Smooth muscle cell (in vitro differentiated cells): ENCODE measurements around the gene CHAT. TPM values are rescaled to one million over a fixed set of nuclear protein-coding genes. Genes with fewer than 3 reads are reported as not detected.
A peak's percentile ranks its signal among the peaks of the same experiment; 100 is the strongest.

Source experiments
- DNase-seq: peaks from one replicate; lab custom pipeline; 2025; ENCODE audit not compliant: unreplicated experiment; lab: John Stamatoyannopoulos, UW
- H2AFZ ChIP-seq: fragments of 200-600 bp; sonication (generic); 2 replicates; pipeline ENCODE4 v1.6.0; 2016; ENCODE audit warnings: antibody characterized with exemption, low read depth, mild to moderate bottlenecking
- H3F3A ChIP-seq: fragments of 200-600 bp; sonication (generic); 2 replicates; pipeline ENCODE4 v1.6.0; 2017; ENCODE audit warnings: antibody characterized with exemption, low read depth
- H3K27ac ChIP-seq: fragments of 200-600 bp; sonication (generic); 2 replicates; pipeline ENCODE4 v1.5.1; 2016; ENCODE audit warnings: low read depth, mild to moderate bottlenecking
- H3K27me3 ChIP-seq: fragments of 200-600 bp; sonication (generic); 2 replicates; pipeline ENCODE4 v1.6.1; 2016; ENCODE audit warnings: low read depth, mild to moderate bottlenecking
- H3K36me3 ChIP-seq: fragments of 200-600 bp; sonication (generic); 2 replicates; pipeline ENCODE4 v1.5.1; 2016; ENCODE audit warnings: low read depth
- H3K4me1 ChIP-seq: fragments of 200-600 bp; sonication (generic); 2 replicates; pipeline ENCODE4 v1.5.1; 2016; ENCODE audit warnings: low read depth
- H3K4me2 ChIP-seq: fragments of 200-600 bp; sonication (generic); 2 replicates; pipeline ENCODE4 v1.6.0; 2016; ENCODE audit warnings: mild to moderate bottlenecking
- H3K4me3 ChIP-seq: fragments of 200-600 bp; sonication (generic); 2 replicates; pipeline ENCODE4 v1.5.1; 2016; ENCODE audit warnings: mild to moderate bottlenecking
- H3K79me2 ChIP-seq: fragments of 200-600 bp; sonication (generic); 2 replicates; pipeline ENCODE4 v1.6.0; 2016; ENCODE audit warnings: low read depth, mild to moderate bottlenecking
- H3K9ac ChIP-seq: fragments of 200-600 bp; sonication (generic); 2 replicates; pipeline ENCODE4 v1.6.0; 2016; ENCODE audit warnings: low read depth
- H3K9me3 ChIP-seq: fragments of 200-600 bp; sonication (generic); replicated peaks from 2 replicates; pipeline ENCODE4 v1.5.1; 2016; ENCODE audit warnings: low read depth
- H4K20me1 ChIP-seq: fragments of 200-600 bp; sonication (generic); 2 replicates; pipeline ENCODE4 v1.6.0; 2016; ENCODE audit warnings: low read depth
- WGBS: methylation state at CpG from one replicate; pipeline ENCODE4 v1.1.7; 2016; ENCODE audit warnings: low lambda C conversion rate; 5-methylcytosine and 5-hydroxymethylcytosine counted together
- polyA plus RNA-seq: library from polyadenylated mRNA; unstranded; fragments of >200 nt; fragmentation: Nextera tagmentation; extraction: Ambion mirVana; gene quantifications from 2 replicates; pipeline ENCODE4 v1.2.1, GENCODE V29; 2016
- total RNA-seq: library from RNA; depleted of rRNA; stranded (reverse); fragments of >200 nt; gene quantifications from 2 replicates; pipeline ENCODE4 v1.2.3, GENCODE V29; 2014
- TF ChIP-seq, protein P1 (sequence below): fragments of 200-600 bp; sonication (generic); IDR thresholded peaks from 2 replicates; pipeline ENCODE4 v1.5.1; 2017; ENCODE audit warnings: borderline replicate concordance, mild to moderate bottlenecking, antibody characterized with exemption; ENCODE audit not compliant: insufficient read depth, poor library complexity, severe bottlenecking

CHAT gene
- total and polyA plus RNA-seq, 2 experiments from 2014 or later: not detected

DNA sequence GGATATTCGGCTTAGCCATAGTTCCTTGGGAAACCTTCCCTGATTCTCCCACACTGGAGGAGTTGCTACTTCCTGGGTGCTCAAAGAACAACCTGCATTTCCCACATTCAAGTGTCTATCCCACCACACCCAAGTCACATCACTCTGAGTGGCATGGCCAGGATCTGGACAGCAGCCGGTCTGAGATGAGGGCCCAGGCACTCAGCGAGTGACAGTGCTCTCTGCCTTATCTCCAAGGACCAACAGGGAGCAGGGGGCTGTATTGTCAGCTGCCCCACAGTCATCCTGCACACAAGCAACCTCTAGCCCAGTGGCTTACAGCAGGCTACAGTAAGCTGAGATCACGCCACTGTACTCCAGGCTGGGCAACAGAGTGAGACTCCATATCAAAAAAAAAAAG, 19.8 kb upstream of the CHAT start:
- H2AFZ ChIP-seq: no peak overlapping the region
- H3K79me2 ChIP-seq: no peaks in the 10 kb centered on the region
- DNase-seq: no peak
- WGBS: 75% methylated on average over 4 of the region's 4 CpGs
- TF ChIP-seq, protein P1, sequence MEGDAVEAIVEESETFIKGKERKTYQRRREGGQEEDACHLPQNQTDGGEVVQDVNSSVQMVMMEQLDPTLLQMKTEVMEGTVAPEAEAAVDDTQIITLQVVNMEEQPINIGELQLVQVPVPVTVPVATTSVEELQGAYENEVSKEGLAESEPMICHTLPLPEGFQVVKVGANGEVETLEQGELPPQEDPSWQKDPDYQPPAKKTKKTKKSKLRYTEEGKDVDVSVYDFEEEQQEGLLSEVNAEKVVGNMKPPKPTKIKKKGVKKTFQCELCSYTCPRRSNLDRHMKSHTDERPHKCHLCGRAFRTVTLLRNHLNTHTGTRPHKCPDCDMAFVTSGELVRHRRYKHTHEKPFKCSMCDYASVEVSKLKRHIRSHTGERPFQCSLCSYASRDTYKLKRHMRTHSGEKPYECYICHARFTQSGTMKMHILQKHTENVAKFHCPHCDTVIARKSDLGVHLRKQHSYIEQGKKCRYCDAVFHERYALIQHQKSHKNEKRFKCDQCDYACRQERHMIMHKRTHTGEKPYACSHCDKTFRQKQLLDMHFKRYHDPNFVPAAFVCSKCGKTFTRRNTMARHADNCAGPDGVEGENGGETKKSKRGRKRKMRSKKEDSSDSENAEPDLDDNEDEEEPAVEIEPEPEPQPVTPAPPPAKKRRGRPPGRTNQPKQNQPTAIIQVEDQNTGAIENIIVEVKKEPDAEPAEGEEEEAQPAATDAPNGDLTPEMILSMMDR: no peak
- no peaks in the 10 kb centered on the region for H3K9me3 ChIP-seq
- no peaks in the 10 kb centered on the region for H3K27me3 ChIP-seq
- no peaks in the 10 kb centered on the region for H3K36me3 ChIP-seq
- H3K9ac ChIP-seq: no peak overlapping the region
- no peaks in the 10 kb centered on the region for H3K4me1 ChIP-seq
- no peak overlapping the region for H3K27ac ChIP-seq
- H4K20me1 ChIP-seq: no peaks in the 10 kb centered on the region
- no peak overlapping the region for H3K4me3 ChIP-seq
- no peak overlapping the region for H3K4me2 ChIP-seq
- H3F3A ChIP-seq: no peaks in the 10 kb centered on the region

DNA sequence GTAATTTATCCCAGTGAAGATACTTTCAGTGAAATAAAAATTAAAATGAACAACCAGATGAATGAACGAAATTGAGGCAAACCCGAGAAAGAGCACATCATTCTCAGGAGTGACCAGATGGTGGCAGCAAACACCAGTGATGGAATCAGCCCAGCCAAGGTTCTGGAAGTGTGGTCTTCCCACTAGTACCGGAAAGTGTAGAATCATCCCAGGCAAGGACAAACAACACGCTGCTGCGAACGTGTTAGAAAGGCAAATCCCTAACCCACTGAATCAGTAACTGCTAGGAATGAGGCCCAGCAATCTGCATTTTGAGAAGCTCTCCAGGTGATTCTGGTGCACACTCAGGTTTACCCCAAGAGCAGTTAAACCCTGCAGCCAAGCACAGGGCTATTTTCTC, 19.2 kb upstream of the CHAT start:
- TF ChIP-seq, protein P1: peak; percentile 81
- Histone ChIP-seq H3K4me2 (no peak overlapping the region), H3K27me3 (no peaks in the 10 kb centered on the region), H3K27ac (no peak overlapping the region), H3K79me2 (no peaks in the 10 kb centered on the region), H2AFZ (no peak overlapping the region), H3K36me3 (no peaks in the 10 kb centered on the region), H3K4me3 (no peak overlapping the region), H4K20me1 (no peaks in the 10 kb centered on the region), H3K4me1 (no peaks in the 10 kb centered on the region), H3F3A (no peaks in the 10 kb centered on the region), H3K9me3 (no peaks in the 10 kb centered on the region), H3K9ac (no peak overlapping the region)
- no peak for DNase-seq
- WGBS: 5% methylated on average over 6 of the region's 6 CpGs

DNA sequence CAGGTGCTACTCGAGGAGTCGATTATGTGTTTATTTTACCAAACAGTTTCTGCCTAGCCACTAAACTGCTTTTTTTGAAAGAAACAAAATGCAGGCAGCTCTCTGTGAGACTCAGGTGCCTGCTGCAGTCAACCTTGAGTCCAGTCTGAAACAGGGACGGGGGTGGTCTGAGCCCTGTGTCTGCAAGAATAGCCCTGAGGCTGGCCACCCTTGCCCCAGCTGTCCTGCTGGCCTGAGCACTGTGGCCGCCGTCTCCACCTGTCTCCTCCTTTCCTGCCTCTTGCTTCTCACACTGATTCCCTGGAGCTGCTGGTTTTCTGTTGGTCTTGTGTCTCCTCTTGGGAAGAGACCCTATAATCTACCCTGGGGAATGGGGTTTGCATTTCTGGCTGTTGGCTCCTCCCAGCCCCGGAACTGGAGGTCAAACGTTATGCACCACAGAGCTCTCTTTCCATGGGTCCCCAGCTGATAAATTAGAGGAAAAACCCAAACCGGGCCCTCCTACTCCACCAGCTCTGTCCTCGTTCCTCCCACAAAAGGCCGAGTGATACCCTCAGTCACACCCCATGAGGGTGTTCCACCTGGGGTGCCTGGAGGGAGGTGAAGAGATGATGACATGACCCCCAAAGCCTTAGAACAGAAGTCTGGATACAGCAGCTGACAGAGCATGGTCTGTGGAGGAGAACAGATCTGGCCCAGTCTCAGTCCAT, 18.7 kb upstream of the CHAT start:
- WGBS: 82% methylated on average over 10 of the region's 10 CpGs
- H4K20me1 ChIP-seq: no peaks in the 10 kb centered on the region
- H2AFZ ChIP-seq: no peak overlapping the region
- no peak overlapping the region for H3K4me2 ChIP-seq
- TF ChIP-seq, protein P1: no peak
- no peak overlapping the region for H3K9ac ChIP-seq
- H3K79me2 ChIP-seq: no peaks in the 10 kb centered on the region
- no peak overlapping the region for H3K4me3 ChIP-seq
- H3K4me1 ChIP-seq: no peaks in the 10 kb centered on the region
- no peaks in the 10 kb centered on the region for H3K27me3 ChIP-seq
- no peaks in the 10 kb centered on the region for H3K36me3 ChIP-seq
- no peak overlapping the region for H3K27ac ChIP-seq
- H3F3A ChIP-seq: no peaks in the 10 kb centered on the region
- no peak for DNase-seq
- no peaks in the 10 kb centered on the region for H3K9me3 ChIP-seq

DNA sequence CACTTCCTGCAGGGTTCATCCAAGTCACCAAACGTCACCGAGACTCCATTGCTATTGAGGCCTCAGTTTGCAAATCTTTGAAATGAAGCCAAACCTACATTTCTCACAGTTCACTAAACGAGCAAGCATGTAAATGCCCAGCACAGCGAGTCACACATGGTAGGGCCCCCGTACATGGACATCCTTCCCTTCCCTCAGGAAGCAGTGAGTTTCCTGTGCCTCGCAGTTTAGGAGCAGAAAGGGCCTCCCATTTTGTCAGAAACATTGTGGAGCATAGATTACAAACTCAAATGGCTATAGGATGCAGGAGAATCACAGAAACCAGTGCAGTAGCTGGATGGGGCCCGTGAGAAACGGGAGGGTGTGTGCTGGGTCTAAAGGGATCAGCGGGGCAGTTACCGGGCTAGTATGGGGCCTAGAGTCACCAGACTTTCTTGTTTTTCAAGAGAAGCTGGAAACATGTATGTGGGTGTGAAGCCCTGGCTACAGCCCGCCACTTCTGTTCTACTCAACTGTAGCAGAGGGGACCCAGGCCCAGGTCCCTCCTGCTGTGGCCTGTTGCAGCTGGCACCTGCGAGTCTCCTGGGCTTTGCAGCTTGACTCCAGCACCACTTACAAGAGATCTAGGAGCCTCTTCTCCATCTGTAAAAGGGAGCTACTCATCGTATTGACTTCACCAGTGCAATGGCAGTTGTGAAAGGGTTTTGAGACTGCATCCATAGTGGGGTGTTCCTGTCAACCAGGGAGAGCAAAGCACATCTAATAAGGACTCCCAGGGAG, 17.9 kb upstream of the CHAT start:
- TF ChIP-seq, protein P1: no peak
- Histone ChIP-seq H3F3A (no peaks in the 10 kb centered on the region), H3K4me2 (no peak overlapping the region), H3K9ac (no peak overlapping the region), H3K9me3 (no peaks in the 10 kb centered on the region), H3K4me1 (no peaks in the 10 kb centered on the region), H3K27ac (no peak overlapping the region), H2AFZ (no peak overlapping the region), H3K27me3 (no peaks in the 10 kb centered on the region), H3K79me2 (no peaks in the 10 kb centered on the region), H3K4me3 (no peak overlapping the region), H4K20me1 (no peaks in the 10 kb centered on the region), H3K36me3 (no peaks in the 10 kb centered on the region)
- WGBS: 76% methylated on average over 13 of the region's 13 CpGs
- no peak for DNase-seq
